Psoas muscle (tissue), 8 donors: Measurements from ENCODE around the gene TMEM255B. TPM values are rescaled to one million over a fixed set of nuclear protein-coding genes. Genes with fewer than 3 reads are reported as not detected.

Source experiments
- ATAC-seq, 4 donors: fragments of 200-7000 bp; cut with Tn5 transposase; one replicate each; pipeline ENCODE4 v1.9.1; 2020; ENCODE audit warnings: moderate library complexity in 3 of 4, mild to moderate bottlenecking in 2 of 4
- DNase-seq, 2 donors: peaks; one replicate each; pipeline ENCODE4 v3.0.0-alpha.2; 2020
- H3K27ac ChIP-seq: fragments of 200-600 bp; one replicate; pipeline ENCODE4 v1.8.0; 2022
- H3K27me3 ChIP-seq, 3 donors: fragments of 200-600 bp in 1 of 3; one replicate each; pipeline versions ENCODE4 v1.6.1 to v1.8.0; 2013 to 2022; ENCODE audit warnings: low read length in 2 of 3, mild to moderate bottlenecking in 2 of 3, moderate library complexity in 1 of 3; ENCODE audit not compliant: insufficient read depth in 3 of 3
- H3K36me3 ChIP-seq, 2 donors: fragments of 200-600 bp in 1 of 2; one replicate each; pipeline versions ENCODE4 v1.6.1 to v1.8.0; 2013 to 2022; ENCODE audit warnings: low read depth in 1 of 2, mild to moderate bottlenecking in 1 of 2, moderate library complexity in 1 of 2; ENCODE audit not compliant: insufficient read depth in 1 of 2
- H3K4me1 ChIP-seq: fragments of 200-600 bp; one replicate; pipeline ENCODE4 v1.8.0; 2022
- H3K4me3 ChIP-seq: fragments of 200-600 bp; one replicate; pipeline ENCODE4 v1.8.0; 2022; ENCODE audit warnings: mild to moderate bottlenecking
- H3K9me3 ChIP-seq: fragments of 200-600 bp; one replicate; pipeline ENCODE4 v1.8.0; 2022
- WGBS, 3 donors: extraction: QIAGEN DNeasy Blood & Tissue Kit; methylation state at CpG; one replicate each; pipeline versions ENCODE4 v1.1.6 to v1.1.7; 2013; 5-methylcytosine and 5-hydroxymethylcytosine counted together
- intact Hi-C, 2 donors: fragments of 100-400 bp; cut with DNase I; formaldehyde crosslinking; loops; one replicate each; pipeline versions ENCODE4 v1.11.0 to v1.14.2; 2022
- polyA plus RNA-seq, 3 donors: library from polyadenylated mRNA; stranded (reverse); fragments of 200-250 nt; gene quantifications; one replicate each; pipeline ENCODE4 v1.2.3, GENCODE V29; 2013
- total RNA-seq, 4 donors: library from RNA; stranded (reverse); fragmentation: NEBNext Ultra II Directional in 2 of 4; extraction: Animal tissue kit (Norgen Biotek cat#: 25700) in 2 of 4; gene quantifications; one replicate each; pipeline versions ENCODE4 v1.2.1 to v1.2.4, GENCODE V29; 2021 to 2023
- TF ChIP-seq, protein P1 (sequence below): fragments of 200-600 bp; IDR thresholded peaks from one replicate; pipeline ENCODE4 v1.8.0; 2022; ENCODE audit warnings: antibody characterized with exemption
- donor health status: healthy with polysubstance abuse.
- donor health status: DM: no; HTN: no; CAD: no; lungs with moderate emphysema.
- donor health status: Bipolar disorder and iron deficiency.
- donor health status: healthy.
- donor health status: DM: yes; HTN: yes; CAD: no.
- donor health status: DM: no; HTN: no; CAD: no.
- donor health status: DM: no; HTN: no; CAD: no.
- donor health status: DM: yes; HTN: yes; CAD: no.

TMEM255B gene
- total and polyA plus RNA-seq, 7 donors: 0.45 to 5.1 (median 2.1) TPM

DNA sequence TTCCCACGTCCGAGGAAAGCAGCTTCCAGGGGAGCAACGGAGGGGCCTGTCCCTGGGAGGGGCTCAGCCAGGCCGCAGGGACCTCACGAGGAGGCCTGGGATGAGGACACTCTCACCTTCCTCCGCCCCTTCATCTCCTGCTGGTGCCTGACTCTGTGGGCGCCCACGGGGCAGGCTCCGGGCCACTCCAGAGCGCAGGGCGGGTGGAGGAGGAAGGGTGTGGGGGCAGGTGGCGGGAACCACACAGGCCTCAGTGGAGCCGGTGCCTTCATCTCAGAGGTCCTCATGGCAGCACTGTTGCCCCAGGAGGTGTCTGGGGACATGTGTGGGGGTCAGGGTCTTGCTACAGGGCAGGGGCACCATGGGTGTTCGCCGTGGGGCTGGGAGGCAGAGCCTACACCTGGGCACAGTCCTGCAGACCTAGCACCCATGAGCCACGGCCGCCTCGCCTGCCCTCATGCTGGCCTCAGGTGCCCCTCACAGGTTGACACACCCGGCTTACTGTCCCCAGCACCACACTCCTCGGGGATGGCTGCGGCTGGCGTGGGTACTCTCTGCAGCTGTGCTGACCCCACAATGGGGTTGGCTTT, 10.1 kb upstream of the TMEM255B start:
- intact Hi-C loops: no loop called here
- Histone ChIP-seq H3K27me3 (peaks cover 0 to 13% (median 0%) of the 10 kb centered on the region in 3 donors), H3K4me3 (no peak overlapping the region), H3K4me1 (no peaks in the 10 kb centered on the region), H3K36me3 (no peaks in the 10 kb centered on the region), H3K9me3 (no peaks in the 10 kb centered on the region), H3K27ac (no peak overlapping the region)
- ATAC-seq: no peak
- WGBS, 3 donors: 91 to 94% (median 93%) methylated on average over 18 to 22 of the region's 22 CpGs
- TF ChIP-seq, protein P1, sequence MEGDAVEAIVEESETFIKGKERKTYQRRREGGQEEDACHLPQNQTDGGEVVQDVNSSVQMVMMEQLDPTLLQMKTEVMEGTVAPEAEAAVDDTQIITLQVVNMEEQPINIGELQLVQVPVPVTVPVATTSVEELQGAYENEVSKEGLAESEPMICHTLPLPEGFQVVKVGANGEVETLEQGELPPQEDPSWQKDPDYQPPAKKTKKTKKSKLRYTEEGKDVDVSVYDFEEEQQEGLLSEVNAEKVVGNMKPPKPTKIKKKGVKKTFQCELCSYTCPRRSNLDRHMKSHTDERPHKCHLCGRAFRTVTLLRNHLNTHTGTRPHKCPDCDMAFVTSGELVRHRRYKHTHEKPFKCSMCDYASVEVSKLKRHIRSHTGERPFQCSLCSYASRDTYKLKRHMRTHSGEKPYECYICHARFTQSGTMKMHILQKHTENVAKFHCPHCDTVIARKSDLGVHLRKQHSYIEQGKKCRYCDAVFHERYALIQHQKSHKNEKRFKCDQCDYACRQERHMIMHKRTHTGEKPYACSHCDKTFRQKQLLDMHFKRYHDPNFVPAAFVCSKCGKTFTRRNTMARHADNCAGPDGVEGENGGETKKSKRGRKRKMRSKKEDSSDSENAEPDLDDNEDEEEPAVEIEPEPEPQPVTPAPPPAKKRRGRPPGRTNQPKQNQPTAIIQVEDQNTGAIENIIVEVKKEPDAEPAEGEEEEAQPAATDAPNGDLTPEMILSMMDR: no peak
- DNase-seq: no peak

DNA sequence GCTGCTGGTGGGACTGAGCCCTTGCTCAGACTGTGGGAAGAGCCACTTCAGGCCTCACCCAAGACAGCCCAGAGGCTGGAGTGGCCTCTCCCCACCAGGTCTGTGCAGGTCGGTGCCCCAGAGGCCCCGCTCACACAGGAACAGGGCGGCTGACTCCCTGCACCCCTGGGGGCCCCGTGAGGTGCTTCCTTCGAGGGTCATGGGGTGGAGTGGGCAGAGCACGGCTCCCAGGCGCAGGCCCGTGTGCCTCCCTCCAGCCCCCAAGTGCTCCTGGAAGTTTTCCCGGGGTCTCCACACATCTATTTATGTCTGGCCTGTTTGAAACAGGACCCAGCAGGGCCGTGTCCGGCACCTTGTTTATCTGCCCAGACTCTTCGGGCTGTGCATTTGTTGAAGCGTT, 9.5 kb upstream of the TMEM255B start:
- no peak overlapping the region for H3K4me3 ChIP-seq
- H3K36me3 ChIP-seq: no peaks in the 10 kb centered on the region
- ATAC-seq: no peak
- H3K27me3 ChIP-seq: peaks cover 0 to 18% (median 0%) of the 10 kb centered on the region in 3 donors
- no peaks in the 10 kb centered on the region for H3K9me3 ChIP-seq
- no peak for DNase-seq
- H3K4me1 ChIP-seq: no peaks in the 10 kb centered on the region
- H3K27ac ChIP-seq: no peak overlapping the region
- intact Hi-C loops: no loop called here
- TF ChIP-seq, protein P1: no peak
- 73 to 88% (median 77%) methylated on average over 13 of the region's 13 CpGs for WGBS, 3 donors

DNA sequence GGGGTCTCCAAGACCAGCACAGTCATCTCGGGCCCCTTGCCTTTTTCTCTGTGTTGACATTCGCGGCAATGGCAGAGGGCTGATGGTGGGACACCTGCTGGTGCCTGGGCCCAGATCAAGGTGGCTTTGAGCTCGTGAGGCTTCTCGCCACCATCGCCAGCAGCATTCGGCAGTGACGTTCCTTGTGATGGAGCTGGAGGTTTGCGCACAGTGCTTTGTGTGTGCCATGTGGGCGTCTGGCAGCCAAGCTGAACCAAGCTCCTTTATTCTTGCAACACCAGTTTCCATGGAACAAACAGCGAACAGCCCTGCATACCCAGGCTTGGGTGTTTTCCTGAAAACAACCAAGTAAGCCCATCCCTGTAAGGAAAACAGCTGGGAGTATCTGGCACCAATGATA, 9.1 kb upstream of the TMEM255B start:
- DNase-seq (no peak), ATAC-seq (no peak)
- Histone ChIP-seq H3K27me3 (peaks cover 0 to 23% (median 0%) of the 10 kb centered on the region in 3 donors), H3K36me3 (no peaks in the 10 kb centered on the region), H3K4me1 (no peaks in the 10 kb centered on the region), H3K4me3 (no peak overlapping the region), H3K27ac (no peak overlapping the region), H3K9me3 (no peaks in the 10 kb centered on the region)
- intact Hi-C loops: no loop called here
- 58 to 71% (median 58%) methylated on average over 11 of the region's 11 CpGs for WGBS, 3 donors
- TF ChIP-seq, protein P1: no peak

DNA sequence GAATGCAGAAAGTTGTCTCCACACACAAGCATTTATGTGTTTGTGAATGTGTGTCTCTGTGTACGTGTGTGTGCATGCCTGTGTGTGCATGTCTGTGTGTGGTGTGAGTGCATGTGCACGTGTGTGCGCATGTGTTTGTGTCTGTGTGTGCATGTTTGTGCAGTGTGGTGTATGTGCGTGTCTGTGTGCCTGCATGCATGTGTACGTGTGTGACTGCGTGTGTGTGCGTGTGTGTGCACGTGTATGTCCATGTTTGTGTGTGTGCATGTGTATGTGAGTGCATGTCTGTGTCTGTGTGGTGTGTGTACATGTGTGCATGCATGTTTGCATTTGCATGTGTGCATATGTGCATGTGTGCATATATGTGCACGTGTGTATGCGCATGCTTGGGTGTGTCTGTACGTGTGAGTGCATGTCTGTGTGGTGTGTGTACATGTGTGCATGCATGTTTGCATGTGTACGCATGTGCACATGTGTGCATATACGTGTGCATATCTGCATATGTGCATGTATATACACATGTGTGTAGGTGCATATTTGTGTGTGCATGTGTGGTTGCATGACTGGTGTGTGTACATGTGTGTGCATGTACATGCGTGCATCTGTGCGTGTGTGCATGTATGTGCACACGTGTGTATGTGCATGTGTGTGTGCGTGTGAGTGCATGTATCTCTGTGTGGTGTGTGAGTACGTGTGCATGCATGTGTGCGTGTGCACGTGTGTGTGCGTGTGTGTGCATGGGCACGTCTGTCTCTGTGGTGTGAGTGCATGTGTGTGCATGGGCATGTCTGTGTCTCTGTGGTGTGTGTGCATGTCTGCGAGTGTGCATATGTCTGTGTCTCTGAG, 8.2 kb upstream of the TMEM255B start:
- intact Hi-C loops: no loop called here
- Histone ChIP-seq H3K9me3 (no peaks in the 10 kb centered on the region), H3K36me3 (no peaks in the 10 kb centered on the region), H3K4me1 (no peaks in the 10 kb centered on the region), H3K27me3 (peaks cover 0 to 29% (median 0%) of the 10 kb centered on the region in 3 donors), H3K4me3 (no peak overlapping the region), H3K27ac (no peak overlapping the region)
- TF ChIP-seq, protein P1: no peak
- DNase-seq: no peak
- WGBS, 3 donors: 90 to 91% (median 91%) methylated on average over 23 of the region's 23 CpGs
- no peak for ATAC-seq
